Osteoblast (primary cell): Measurements from ENCODE around the gene CEBPA. TPM values are rescaled to one million over a fixed set of nuclear protein-coding genes. Genes with fewer than 3 reads are reported as not detected.

Experiments used
- DNase-seq: peaks from one replicate; pipeline ENCODE4 v3.0.0; 2011; ENCODE audit warnings: low spot score, mixed read lengths; ENCODE audit not compliant: insufficient read length; ENCODE audit errors: missing footprints
- H2AFZ ChIP-seq: 2 replicates; pipeline ENCODE4 v1.6.0; 2011; ENCODE audit warnings: mild to moderate bottlenecking, low read length
- H3K27ac ChIP-seq: 2 replicates; pipeline ENCODE4 v1.5.1; 2011; ENCODE audit warnings: mild to moderate bottlenecking, low read depth, low read length, moderate library complexity
- H3K27me3 ChIP-seq: 2 replicates; pipeline ENCODE4 v1.6.0; 2012; ENCODE audit warnings: mild to moderate bottlenecking, control low read depth, inconsistent platforms, low read length, moderate library complexity; ENCODE audit not compliant: insufficient read depth
- H3K36me3 ChIP-seq: 2 replicates; pipeline ENCODE4 v1.5.1; 2011; ENCODE audit warnings: mild to moderate bottlenecking, low read length, control low read depth, moderate library complexity; ENCODE audit not compliant: insufficient read depth
- H3K4me1 ChIP-seq: 2 replicates; pipeline ENCODE4 v1.5.1; 2011; ENCODE audit warnings: mild to moderate bottlenecking, low read length, control low read depth, moderate library complexity; ENCODE audit not compliant: insufficient read depth
- H3K4me2 ChIP-seq: 2 replicates; pipeline ENCODE4 v1.6.0; 2011; ENCODE audit warnings: mild to moderate bottlenecking, low read length; ENCODE audit not compliant: insufficient read depth
- H3K4me3 ChIP-seq: fragments of 200-600 bp; sonication (generic); 3 replicates; pipeline ENCODE4 v1.5.1; 2012; ENCODE audit warnings: mild to moderate bottlenecking, low read length, inconsistent platforms; ENCODE audit not compliant: insufficient read depth
- H3K79me2 ChIP-seq: 2 replicates; pipeline ENCODE4 v1.6.0; 2012; ENCODE audit warnings: mild to moderate bottlenecking, low read length, control low read depth, inconsistent platforms; ENCODE audit not compliant: insufficient read depth
- H3K9me3 ChIP-seq: 2 replicates; pipeline ENCODE4 v1.5.1; 2011; ENCODE audit warnings: low read depth, low read length, control low read depth
- H4K20me1 ChIP-seq: 2 replicates; pipeline ENCODE4 v1.6.0; 2012; ENCODE audit warnings: mild to moderate bottlenecking, low read length, control low read depth; ENCODE audit not compliant: insufficient read depth
- CTCF ChIP-seq: IDR thresholded peaks from 2 replicates; pipeline ENCODE4 v1.5.1; 2011; ENCODE audit warnings: mild to moderate bottlenecking, low read depth, low read length, moderate library complexity; ENCODE audit errors: extremely low read depth
- total RNA-seq: library from RNA; depleted of rRNA; stranded (reverse); fragments of >200 nt; gene quantifications from 2 replicates; pipeline ENCODE4 v1.2.3, GENCODE V29; 2012

The CEBPA gene
- total RNA-seq, 1 donor: 3.6 TPM

- no peak overlapping the region for H3K27ac ChIP-seq
- no peak for TF ChIP-seq CTCF
- no peak overlapping the region for H2AFZ ChIP-seq
- H3K4me1 ChIP-seq: no peaks in the 10 kb centered on the region
- H3K4me2 ChIP-seq: no peak overlapping the region
- no peaks in the 10 kb centered on the region for H3K36me3 ChIP-seq
- H3K4me3 ChIP-seq: no peak overlapping the region
- no peaks in the 10 kb centered on the region for H3K79me2 ChIP-seq
- DNase-seq: no peak
- no peaks in the 10 kb centered on the region for H3K9me3 ChIP-seq
- H3K27me3 ChIP-seq: no peaks in the 10 kb centered on the region
- no peaks in the 10 kb centered on the region for H4K20me1 ChIP-seq
Measured at GRCh38 chr19:33250500-33250899, 51.8 kb downstream of the CEBPA start.

Other genes with a start within 250 kb of the CEBPA start
- 0.59 and 1.4 TPM in 2 replicates for gene RHPN2, start 237.6 kb downstream of the CEBPA start, total RNA-seq
- gene GPATCH1, start 221.4 kb downstream of the CEBPA start, total RNA-seq: 5.6 and 6.2 TPM in 2 replicates
- gene WDR88, start 170.4 kb downstream of the CEBPA start, total RNA-seq: not detected in 2 replicates
- 38.4 and 39.8 TPM in 2 replicates for gene LRP3, start 108.2 kb downstream of the CEBPA start, total RNA-seq
- not detected in 2 replicates for gene SLC7A10, start 76.7 kb downstream of the CEBPA start, total RNA-seq
- gene CEBPG, start 71.2 kb upstream of the CEBPA start, total RNA-seq: 31.5 and 35.5 TPM in 2 replicates
- gene PEPD, start 219.3 kb upstream of the CEBPA start, total RNA-seq: 82.8 and 87.9 TPM in 2 replicates